Dermis blood vessel endothelial cell (primary cell): ENCODE data around the gene PDIA4. TPM values are rescaled to one million over a fixed set of nuclear protein-coding genes. Genes with fewer than 3 reads are reported as not detected.

ENCODE experiments used
- DNase-seq: peaks from one replicate; pipeline ENCODE4 v3.0.0; 2010
- total RNA-seq: library from RNA; depleted of rRNA; stranded (reverse); fragments of >200 nt; gene quantifications from 2 replicates; pipeline ENCODE4 v1.2.3, GENCODE V29; 2014

The PDIA4 gene
- total RNA-seq, 1 donor from 2014 or later, result 411 TPM

GRCh38 chr7:148967032-148967372 lies 61.3 kb downstream of the PDIA4 start:
- DNase-seq, result no peak

- DNase-seq, result peak; percentile 18
These were observed 63.6 kb downstream of the PDIA4 start for GRCh38 chr7:148964483-148965267.

GRCh38 chr7:148963583-148964482 lies 64.5 kb downstream of the PDIA4 start:
- peak; percentile 33 for DNase-seq

GRCh38 chr7:148962823-148963582 lies 65.3 kb downstream of the PDIA4 start:
- peak; percentile 79 for DNase-seq

- no peak for DNase-seq
These were observed 65.9 kb downstream of the PDIA4 start for GRCh38 chr7:148962440-148962822.

- DNase-seq, result no peak
These were observed 68.6 kb downstream of the PDIA4 start for GRCh38 chr7:148959726-148960125.

GRCh38 chr7:148958061-148958460 lies 70.2 kb downstream of the PDIA4 start:
- no peak for DNase-seq

GRCh38 chr7:148954766-148955165 lies 73.5 kb downstream of the PDIA4 start:
- DNase-seq, result no peak

- no peak for DNase-seq
These were observed 74.6 kb downstream of the PDIA4 start for GRCh38 chr7:148953676-148954075.

Other genes starting within 250 kb of the PDIA4 start
- gene EZH2, start 144.2 kb downstream of the PDIA4 start, total RNA-seq, result 14.0 and 18.1 TPM in 2 replicates
- 7.7 and 13.3 TPM in 2 replicates for gene ZNF786, start 62.2 kb upstream of the PDIA4 start, total RNA-seq
- gene ZNF425, start 97.8 kb upstream of the PDIA4 start, total RNA-seq, result 3.5 and 3.9 TPM in 2 replicates
- 8.7 and 8.8 TPM in 2 replicates for gene ZNF398, start 118.9 kb upstream of the PDIA4 start, total RNA-seq
- 31.3 and 61.8 TPM in 2 replicates for gene ZNF282, start 167.0 kb upstream of the PDIA4 start, total RNA-seq
- 3.7 and 4.6 TPM in 2 replicates for gene ZNF212, start 211.1 kb upstream of the PDIA4 start, total RNA-seq
- 6.7 and 7.5 TPM in 2 replicates for gene ZNF783, start 233.7 kb upstream of the PDIA4 start, total RNA-seq